Naive B cell (primary cell): ENCODE measurements around the gene RDH14. TPM values are rescaled to one million over a fixed set of nuclear protein-coding genes. Genes with fewer than 3 reads are reported as not detected.

Experiments used
- ATAC-seq, 2 donors: fragments of 150-1000 bp; cut with Tn5 transposase; 2 replicates each; pipeline ENCODE4 v1.10.0; 2021; ENCODE audit warnings: low read depth in 2 of 2, mild to moderate bottlenecking in 2 of 2, moderate library complexity in 2 of 2
- DNase-seq: peaks from one replicate; pipeline ENCODE4 v3.0.0; 2022
- H3K27ac Mint-ChIP-seq, 6 donors: one replicate each; pipeline ENCODE4 v1.8.0; 2020 to 2022; ENCODE audit warnings: mild to moderate bottlenecking in 6 of 6, mixed read lengths in 6 of 6, moderate library complexity in 5 of 6, inconsistent platforms in 2 of 6
- H3K27me3 Mint-ChIP-seq, 3 donors: one replicate each; pipeline ENCODE4 v1.8.0; 2021 to 2022; ENCODE audit warnings: mixed read lengths in 3 of 3, mild to moderate bottlenecking in 1 of 3
- H3K36me3 Mint-ChIP-seq, 2 donors: one replicate each; pipeline ENCODE4 v1.8.0; 2020 to 2022; ENCODE audit warnings: mixed read lengths in 2 of 2, inconsistent platforms in 1 of 2, mild to moderate bottlenecking in 1 of 2
- H3K4me1 Mint-ChIP-seq, 3 donors: one replicate each; pipeline ENCODE4 v1.8.0; 2020 to 2022; ENCODE audit warnings: mixed read lengths in 3 of 3, inconsistent platforms in 1 of 3, mild to moderate bottlenecking in 1 of 3, moderate library complexity in 1 of 3
- H3K4me3 Mint-ChIP-seq, 8 donors: one replicate each; pipeline ENCODE4 v1.8.0; 2020 to 2022; ENCODE audit warnings: mild to moderate bottlenecking in 8 of 8, mixed read lengths in 8 of 8, moderate library complexity in 8 of 8, inconsistent platforms in 2 of 8
- H3K9me3 Mint-ChIP-seq, 7 donors: one replicate each; pipeline ENCODE4 v1.8.0; 2020 to 2022; ENCODE audit warnings: mixed read lengths in 7 of 7, mild to moderate bottlenecking in 5 of 7, inconsistent platforms in 2 of 7, moderate library complexity in 1 of 7
- polyA plus RNA-seq, 6 donors: library from polyadenylated mRNA; unstranded; fragments of 300-500 nt; fragmentation: Illumina TruSeq; gene quantifications; one replicate each; pipeline ENCODE4 v1.2.3, GENCODE V29; 2021; ENCODE audit warnings: low read depth in 6 of 6

The RDH14 gene
- polyA plus RNA-seq, 6 donors from 2014 or later = 44.7 to 66.8 (median 62.1) TPM

DNA sequence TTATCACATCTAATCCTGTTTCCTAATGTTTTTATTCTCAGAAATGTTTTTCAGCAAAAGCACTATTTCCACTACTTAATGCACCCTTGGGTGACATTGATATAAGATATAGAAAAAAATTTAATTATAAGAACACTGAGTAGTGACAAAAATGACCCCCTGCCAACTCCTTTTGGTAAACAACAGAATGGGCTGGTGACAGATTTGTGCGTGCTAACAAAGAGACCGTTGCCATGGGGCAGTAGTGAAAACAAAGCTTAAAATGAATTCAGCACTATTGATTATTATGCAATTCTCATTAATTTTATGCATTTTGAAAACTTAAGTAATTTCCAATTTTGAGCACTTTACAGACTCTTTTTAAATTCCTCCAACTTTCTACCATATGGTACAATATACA lies 33.1 kb downstream of the RDH14 start:
- DNase-seq = no peak
- Mint-ChIP-seq H3K27me3 (peaks cover 4 to 29% (median 8%) of the 10 kb centered on the region in 3 donors), H3K9me3 (no peaks in the 10 kb centered on the region), H3K36me3 (no peaks in the 10 kb centered on the region), H3K4me3 (no peak overlapping the region), H3K27ac (no peak overlapping the region), H3K4me1 (no peaks in the 10 kb centered on the region)
- no peak for ATAC-seq

DNA sequence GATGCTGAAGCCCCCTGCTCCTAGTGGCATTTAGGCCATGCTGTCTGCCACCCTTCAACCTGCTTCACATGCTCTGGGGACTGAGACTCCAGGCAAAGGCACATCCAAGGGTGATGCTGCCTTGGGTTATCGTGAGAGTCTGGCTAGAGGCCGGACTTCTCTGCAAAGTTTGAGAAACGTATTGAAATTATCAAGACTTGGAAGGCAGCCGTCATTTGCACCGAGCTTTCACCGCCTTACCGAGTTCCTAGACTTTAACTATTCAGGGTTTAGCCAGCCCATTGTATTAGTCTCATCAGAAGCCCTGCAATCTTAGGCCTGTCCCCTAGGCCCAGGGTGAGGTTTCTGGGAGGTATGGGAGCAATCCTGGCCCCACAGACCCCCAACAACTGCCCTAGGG lies 34.0 kb downstream of the RDH14 start:
- Mint-ChIP-seq H3K4me1 (no peaks in the 10 kb centered on the region), H3K36me3 (no peaks in the 10 kb centered on the region), H3K27me3 (peaks cover 4 to 25% (median 8%) of the 10 kb centered on the region in 3 donors), H3K4me3 (no peak overlapping the region), H3K9me3 (no peaks in the 10 kb centered on the region), H3K27ac (peak overlapping the region in 1 of 6 donors; percentile 53)
- DNase-seq (no peak), ATAC-seq (no peak)

DNA sequence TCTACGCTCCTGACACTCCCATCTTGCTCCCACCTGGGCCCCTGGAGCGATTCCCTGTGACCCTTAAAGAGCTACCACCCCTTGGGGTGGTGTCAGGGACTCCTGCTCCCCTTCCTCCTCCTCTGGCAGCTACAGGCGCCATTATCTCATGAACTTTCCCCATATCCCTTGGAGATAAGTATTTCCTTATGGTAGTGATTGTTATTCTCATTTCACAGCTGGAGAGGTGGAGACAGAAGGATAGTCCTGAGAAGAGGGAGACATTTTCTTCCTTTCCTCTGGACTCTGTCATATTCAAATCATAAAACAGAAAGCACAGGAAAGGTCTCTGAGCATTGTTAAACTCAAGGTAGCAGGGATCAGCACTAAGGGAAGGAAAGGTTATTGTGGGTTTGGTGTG lies 34.6 kb downstream of the RDH14 start:
- ATAC-seq (no peak), DNase-seq (no peak)
- Mint-ChIP-seq H3K4me3 (no peak overlapping the region), H3K4me1 (no peaks in the 10 kb centered on the region), H3K27me3 (peaks cover 4 to 19% (median 8%) of the 10 kb centered on the region in 3 donors), H3K9me3 (no peaks in the 10 kb centered on the region), H3K27ac (no peak overlapping the region), H3K36me3 (no peaks in the 10 kb centered on the region)

GRCh38 chr2:18525236-18525635 lies 35.2 kb downstream of the RDH14 start:
- H3K9me3 Mint-ChIP-seq = no peaks in the 10 kb centered on the region
- peak overlapping the region in 1 of 6 donors; percentile 44 for H3K27ac Mint-ChIP-seq
- H3K4me3 Mint-ChIP-seq = no peak overlapping the region

GRCh38 chr2:18522484-18523146 lies 37.8 kb downstream of the RDH14 start:
- Mint-ChIP-seq H3K4me1 (no peaks in the 10 kb centered on the region), H3K27me3 (peaks cover 19 to 33% (median 25%) of the 10 kb centered on the region in 3 donors), H3K36me3 (no peaks in the 10 kb centered on the region), H3K9me3 (no peaks in the 10 kb centered on the region), H3K27ac (no peak overlapping the region), H3K4me3 (no peak overlapping the region)
- no peak for DNase-seq
- no peak for ATAC-seq

More at GRCh38 chr2:18525236-18525635, 35.2 kb downstream of the RDH14 start:
- Mint-ChIP-seq H3K27me3 (peaks cover 8 to 15% (median 9%) of the 10 kb centered on the region in 3 donors), H3K36me3 (no peaks in the 10 kb centered on the region), H3K4me1 (no peaks in the 10 kb centered on the region)
- ATAC-seq = no peak
- DNase-seq = no peak

- no peak overlapping the region for H3K4me3 Mint-ChIP-seq
- no peaks in the 10 kb centered on the region for H3K9me3 Mint-ChIP-seq
These were observed 39.7 kb downstream of the RDH14 start for GRCh38 chr2:18520451-18521425.

GRCh38 chr2:18519914-18520450 lies 40.5 kb downstream of the RDH14 start:
- no peaks in the 10 kb centered on the region for H3K9me3 Mint-ChIP-seq
- H3K27ac Mint-ChIP-seq = no peak overlapping the region
- no peaks in the 10 kb centered on the region for H3K36me3 Mint-ChIP-seq
- DNase-seq = no peak
- H3K4me3 Mint-ChIP-seq = no peak overlapping the region
- H3K4me1 Mint-ChIP-seq = no peaks in the 10 kb centered on the region
- no peak for ATAC-seq
- peaks cover 28 to 37% (median 31%) of the 10 kb centered on the region in 3 donors for H3K27me3 Mint-ChIP-seq

More at GRCh38 chr2:18520451-18521425, 39.7 kb downstream of the RDH14 start:
- Mint-ChIP-seq H3K36me3 (no peaks in the 10 kb centered on the region), H3K27me3 (peaks cover 26 to 36% (median 31%) of the 10 kb centered on the region in 3 donors), H3K4me1 (no peaks in the 10 kb centered on the region), H3K27ac (no peak overlapping the region)
- ATAC-seq (peak; percentile 43 to 56), DNase-seq (peak; percentile 45)

DNA sequence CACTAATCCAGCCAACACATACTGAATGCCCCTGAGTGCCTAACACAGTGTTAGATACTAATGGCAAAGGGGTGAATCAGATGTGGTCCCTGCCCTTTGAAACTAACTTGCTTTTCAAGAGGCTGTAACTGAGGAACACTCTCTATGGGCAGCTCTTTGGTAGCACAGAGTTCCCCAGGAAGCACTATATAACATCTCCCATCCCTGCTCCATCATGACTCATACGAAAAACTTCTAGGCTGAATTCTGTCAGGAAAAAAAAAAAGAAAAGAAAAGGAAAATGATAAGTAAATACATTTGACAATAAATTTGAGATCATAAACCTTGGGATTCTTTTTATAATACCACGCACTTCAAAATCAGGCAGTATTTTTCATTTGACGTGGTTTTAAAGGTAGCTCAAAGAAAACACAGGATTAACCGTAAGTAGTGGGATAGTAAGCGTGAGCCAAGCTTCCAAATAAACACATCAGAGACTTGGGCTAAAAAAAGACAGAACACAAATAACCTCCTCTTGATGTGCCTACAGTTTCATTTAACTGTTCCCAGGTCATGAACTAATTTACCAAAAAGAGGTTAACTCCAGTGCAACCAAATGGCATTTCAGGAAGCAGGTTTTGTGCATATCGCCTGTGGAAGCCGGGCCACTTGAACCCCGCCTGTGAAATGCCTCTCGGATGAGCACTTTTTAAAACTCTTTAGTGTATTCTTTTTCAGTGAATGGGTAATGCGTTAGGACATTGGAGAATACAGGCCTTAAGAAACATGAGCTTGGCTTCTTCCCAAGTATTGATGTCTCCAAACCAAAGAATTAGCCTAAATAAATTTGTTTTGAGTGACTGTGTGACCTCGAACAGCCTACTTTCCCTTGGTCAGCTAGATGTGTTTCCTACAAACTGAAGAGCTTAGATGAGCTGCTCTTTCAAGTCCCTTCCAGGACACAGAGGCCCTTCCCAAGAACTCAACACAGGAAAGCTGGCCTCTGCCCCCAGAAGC lies 42.0 kb downstream of the RDH14 start:
- DNase-seq = no peak
- Mint-ChIP-seq H3K4me1 (no peaks in the 10 kb centered on the region), H3K27ac (no peak overlapping the region), H3K36me3 (no peaks in the 10 kb centered on the region), H3K4me3 (no peak overlapping the region), H3K27me3 (peaks cover 28 to 45% (median 35%) of the 10 kb centered on the region in 3 donors), H3K9me3 (no peaks in the 10 kb centered on the region)
- ATAC-seq = no peak

GRCh38 chr2:18517386-18517785 lies 43.1 kb downstream of the RDH14 start:
- ATAC-seq (no peak), DNase-seq (no peak)
- Mint-ChIP-seq H3K27me3 (peaks cover 23 to 38% (median 35%) of the 10 kb centered on the region in 3 donors), H3K9me3 (no peaks in the 10 kb centered on the region), H3K27ac (no peak overlapping the region), H3K4me1 (no peaks in the 10 kb centered on the region), H3K4me3 (no peak overlapping the region), H3K36me3 (no peaks in the 10 kb centered on the region)

DNA sequence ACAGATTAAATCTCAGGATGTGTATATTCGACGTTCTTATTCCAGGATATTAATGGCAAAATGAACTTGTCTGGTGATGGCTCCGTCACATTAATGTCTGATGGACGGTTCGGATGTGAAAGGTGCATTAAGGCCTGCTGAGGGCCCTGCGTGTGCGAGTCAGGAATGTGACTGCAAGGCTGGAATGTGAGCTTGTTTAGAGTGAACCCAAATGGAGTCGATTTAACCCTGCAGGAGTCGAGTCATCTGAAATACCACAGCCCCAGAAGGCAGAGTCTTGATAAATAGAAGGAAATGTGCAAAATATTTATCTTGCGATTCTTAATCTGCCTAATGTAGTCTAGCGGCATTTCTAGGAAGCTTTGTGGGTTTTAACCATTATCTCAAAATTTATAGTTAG lies 44.3 kb downstream of the RDH14 start:
- Mint-ChIP-seq H3K9me3 (no peaks in the 10 kb centered on the region), H3K27me3 (peaks cover 28 to 38% (median 35%) of the 10 kb centered on the region in 3 donors), H3K36me3 (no peaks in the 10 kb centered on the region), H3K4me3 (no peak overlapping the region), H3K27ac (peak overlapping the region in 1 of 6 donors; percentile 45), H3K4me1 (no peaks in the 10 kb centered on the region)
- ATAC-seq (no peak), DNase-seq (no peak)

- Mint-ChIP-seq H3K27me3 (peaks cover 28 to 38% (median 29%) of the 10 kb centered on the region in 3 donors), H3K36me3 (no peaks in the 10 kb centered on the region), H3K4me1 (no peaks in the 10 kb centered on the region), H3K4me3 (peak overlapping the region in 1 of 8 donors; percentile 52), H3K9me3 (no peaks in the 10 kb centered on the region), H3K27ac (peak overlapping the region in 1 of 6 donors; percentile 34)
- ATAC-seq (no peak), DNase-seq (no peak)
These were observed 45.7 kb downstream of the RDH14 start for GRCh38 chr2:18514526-18515461.

DNA sequence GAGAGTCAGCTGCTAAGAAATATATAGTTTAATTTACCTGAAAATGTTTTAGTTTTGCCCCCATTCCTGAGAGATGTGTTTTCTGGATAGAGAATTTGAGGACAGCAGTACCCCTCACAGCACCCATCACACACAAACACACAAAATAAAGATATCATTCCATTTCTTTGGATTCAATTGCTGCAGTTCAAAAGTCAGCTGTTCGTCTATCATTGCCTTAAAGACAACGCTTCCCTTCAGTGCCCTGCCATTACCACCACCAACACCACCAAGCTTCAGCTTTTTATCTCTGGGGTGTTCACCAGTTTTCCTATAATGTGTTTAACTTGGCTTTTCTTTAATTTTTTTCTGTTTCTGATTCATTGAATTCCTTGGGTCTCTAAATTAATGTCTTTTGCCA lies 49.7 kb downstream of the RDH14 start:
- no peak for ATAC-seq
- H3K36me3 Mint-ChIP-seq = no peaks in the 10 kb centered on the region
- H3K4me1 Mint-ChIP-seq = peaks cover 0 to 7% (median 0%) of the 10 kb centered on the region in 3 donors
- H3K9me3 Mint-ChIP-seq = no peaks in the 10 kb centered on the region
- no peak overlapping the region for H3K27ac Mint-ChIP-seq
- peaks cover 10 to 15% (median 13%) of the 10 kb centered on the region in 3 donors for H3K27me3 Mint-ChIP-seq
- no peak for DNase-seq
- no peak overlapping the region for H3K4me3 Mint-ChIP-seq
